EL (cell line): Measurements from ENCODE around the gene PFDN1.
"Not testable (repeated sequence)": the region's sequence is repeated elsewhere in the genome, so short reads cannot be mapped to it uniquely, and the experiment has no call there.

ENCODE experiments used
- DNase-seq: peaks from one replicate; pipeline ENCODE4 v3.0.0-alpha.2; 2016

Gene PFDN1

GRCh38 chr5:140302786-140303639, at the start of gene PFDN1:
Gene PFDN1, minus strand, starts transcription at chr5:140303101. Its CDS starts 28 bp downstream, at chr5:140303073.
- DNase-seq: peak; percentile 97

- peak; percentile 77 for DNase-seq
Measured at GRCh38 chr5:140351609-140352334, 48.9 kb upstream of the PFDN1 start.

DNA sequence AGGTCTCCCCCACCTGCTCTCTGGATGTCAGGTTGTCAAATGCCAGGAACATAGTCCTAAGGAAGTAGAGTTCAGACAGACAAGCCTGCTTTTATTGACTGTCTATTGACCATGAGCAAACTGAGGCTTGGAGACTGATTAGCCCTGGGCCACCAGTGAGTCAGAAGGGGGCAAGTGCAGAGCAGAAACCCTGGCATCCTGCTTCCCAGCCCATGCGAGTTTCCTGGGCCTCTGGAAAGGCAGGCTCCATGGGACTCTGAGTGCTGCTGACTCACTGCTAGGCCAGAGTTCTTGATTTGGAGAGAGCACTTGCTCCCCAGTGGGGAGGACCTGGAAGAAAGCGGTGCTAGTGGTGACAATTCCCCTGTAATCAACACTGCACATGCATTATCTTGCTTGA, 46.3 kb upstream of the PFDN1 start:
- DNase-seq: peak; percentile 68

- no peak for DNase-seq
Measured at GRCh38 chr5:140348104-140348503, 45.2 kb upstream of the PFDN1 start.

DNA sequence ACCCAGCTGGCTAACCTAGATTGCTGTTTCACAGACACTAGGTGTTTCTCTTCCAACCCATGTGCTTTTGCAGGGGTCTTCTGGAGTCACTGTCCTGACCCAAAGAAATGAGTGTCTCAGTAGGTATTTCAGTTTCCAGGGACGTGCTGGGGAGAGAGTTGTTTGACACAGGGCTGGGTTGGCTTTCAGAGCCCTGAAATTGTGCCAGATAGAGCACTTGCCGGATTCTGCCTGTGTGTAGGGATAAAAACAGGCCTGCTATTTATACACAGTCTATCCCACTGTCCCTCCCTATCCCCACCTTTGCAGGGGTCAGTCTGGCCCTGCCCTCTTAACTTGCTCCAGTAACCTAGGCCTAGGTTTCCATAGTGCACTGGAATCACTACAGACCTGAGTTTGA, 44.5 kb upstream of the PFDN1 start:
- no peak for DNase-seq

GRCh38 chr5:140346348-140347221, 43.7 kb upstream of the PFDN1 start, which contains the start of gene HBEGF:
Gene HBEGF, minus strand, starts transcription at chr5:140346603. Its CDS starts 275 bp downstream, at chr5:140346328.
- DNase-seq: peak; percentile 84

DNA sequence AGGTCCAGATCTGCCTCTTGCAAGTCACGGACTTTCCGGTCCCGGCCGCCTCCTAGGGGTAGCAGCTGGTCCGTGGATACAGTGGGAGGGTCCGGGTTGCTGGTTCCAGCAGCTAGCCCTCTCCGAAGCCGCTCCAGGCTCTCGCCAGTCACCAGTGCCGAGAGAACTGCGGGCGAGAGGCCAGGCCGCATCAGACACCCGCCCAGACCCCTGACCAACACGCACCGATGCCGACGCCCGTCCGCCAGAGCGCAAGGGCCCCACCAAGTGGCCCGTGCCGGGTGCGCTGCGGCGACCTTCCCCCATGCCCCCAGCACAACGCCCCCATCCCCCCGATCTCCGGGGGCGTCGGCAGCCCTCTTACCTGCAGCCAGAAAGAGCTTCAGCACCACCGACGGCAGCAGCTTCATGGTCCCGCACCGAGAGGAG, 43.0 kb upstream of the PFDN1 start:
- peak; percentile 71 for DNase-seq

GRCh38 chr5:140344683-140345423, 42.0 kb upstream of the PFDN1 start:
- DNase-seq: peak; percentile 73

GRCh38 chr5:140343849-140344248, 40.9 kb upstream of the PFDN1 start:
- DNase-seq: not testable (repeated sequence)

GRCh38 chr5:140342896-140343295, 40.0 kb upstream of the PFDN1 start:
- DNase-seq: no peak

DNA sequence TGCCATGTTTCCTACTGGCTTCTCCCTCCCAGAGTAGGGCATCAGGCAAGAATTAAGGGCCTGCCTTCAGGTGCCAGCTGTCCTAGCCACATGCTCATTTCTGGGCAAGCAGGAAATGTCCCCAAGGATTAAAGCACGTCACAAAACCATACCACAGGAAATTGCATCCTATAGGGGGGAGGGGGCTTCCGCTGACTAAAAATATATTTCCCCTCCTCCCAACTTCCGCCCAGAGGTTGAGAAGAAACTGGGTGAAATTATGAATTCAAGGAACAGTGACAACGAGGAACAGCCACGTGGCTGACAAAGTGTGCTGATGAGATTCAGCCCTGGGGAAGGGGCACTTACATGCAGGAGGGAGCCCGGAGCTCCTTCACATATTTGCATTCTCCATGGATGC, 39.4 kb upstream of the PFDN1 start:
- no peak for DNase-seq

DNA sequence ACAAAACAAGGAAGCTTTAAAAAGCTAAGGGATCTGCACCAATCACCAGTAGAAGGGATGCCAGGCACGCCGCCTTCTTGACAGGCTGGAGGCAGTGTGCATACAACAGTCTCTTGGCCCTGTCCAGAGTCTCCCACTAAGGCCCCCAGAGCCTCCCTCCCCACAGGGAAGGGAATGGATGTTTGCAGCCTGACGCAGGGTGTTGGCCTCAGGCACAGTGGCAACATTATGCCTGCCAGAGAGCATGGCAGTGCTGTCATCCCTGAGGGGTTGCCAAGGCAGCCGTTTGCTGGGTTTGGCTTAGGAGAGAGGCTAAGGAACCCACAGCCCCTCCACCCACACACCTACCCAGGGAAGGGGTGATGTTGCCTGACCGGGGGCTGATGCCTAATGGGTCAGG, 38.7 kb upstream of the PFDN1 start:
- peak; percentile 56 for DNase-seq

DNA sequence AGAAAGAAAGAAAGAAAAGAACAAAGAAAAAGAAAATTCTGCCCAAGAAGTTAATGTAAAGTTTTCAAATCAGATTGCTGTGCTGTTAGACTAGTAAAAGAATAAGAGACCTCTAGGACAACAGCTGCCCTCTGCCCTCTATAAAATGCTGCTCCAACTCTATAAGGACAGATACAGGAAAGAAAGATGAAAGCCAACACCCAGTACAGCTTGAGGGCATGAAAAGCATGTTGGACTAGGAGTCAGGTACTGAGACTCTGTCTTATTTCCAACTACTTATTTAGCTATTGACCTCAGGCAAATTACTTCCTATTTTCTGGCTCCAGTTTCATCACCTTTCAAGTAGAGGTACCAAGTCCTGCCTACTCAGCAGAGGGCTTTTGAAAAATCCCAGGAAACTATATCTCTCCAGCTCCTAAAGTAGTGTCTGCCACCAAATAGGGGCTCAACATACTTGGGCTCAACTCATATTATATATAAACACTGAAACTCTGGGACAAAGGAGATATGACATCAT, 37.8 kb upstream of the PFDN1 start:
- DNase-seq: no peak

GRCh38 chr5:140339636-140340035, 36.7 kb upstream of the PFDN1 start:
- DNase-seq: no peak

DNA sequence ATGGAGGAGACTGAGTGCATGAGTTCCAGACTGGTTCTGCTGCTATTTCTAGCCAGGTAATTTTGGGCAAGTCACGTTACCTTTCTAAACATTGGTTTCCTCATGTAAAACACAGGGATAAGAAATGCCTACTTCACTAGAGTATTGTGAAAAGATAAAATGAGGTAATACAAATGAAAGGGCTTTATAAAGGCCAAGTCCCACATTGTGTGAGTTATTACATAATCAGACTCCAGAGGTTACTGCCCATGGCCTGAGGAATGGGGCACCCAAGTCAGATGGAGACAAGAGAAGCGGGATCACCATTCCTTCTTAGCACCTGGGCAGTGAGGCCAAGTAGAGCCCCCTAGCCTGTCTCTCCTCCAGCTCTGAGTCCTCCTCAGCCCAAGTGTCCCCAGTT, 36.0 kb upstream of the PFDN1 start:
- no peak for DNase-seq

GRCh38 chr5:140338336-140338735, 35.4 kb upstream of the PFDN1 start:
- no peak for DNase-seq

GRCh38 chr5:140337880-140338279, 35.0 kb upstream of the PFDN1 start:
- DNase-seq: no peak

DNA sequence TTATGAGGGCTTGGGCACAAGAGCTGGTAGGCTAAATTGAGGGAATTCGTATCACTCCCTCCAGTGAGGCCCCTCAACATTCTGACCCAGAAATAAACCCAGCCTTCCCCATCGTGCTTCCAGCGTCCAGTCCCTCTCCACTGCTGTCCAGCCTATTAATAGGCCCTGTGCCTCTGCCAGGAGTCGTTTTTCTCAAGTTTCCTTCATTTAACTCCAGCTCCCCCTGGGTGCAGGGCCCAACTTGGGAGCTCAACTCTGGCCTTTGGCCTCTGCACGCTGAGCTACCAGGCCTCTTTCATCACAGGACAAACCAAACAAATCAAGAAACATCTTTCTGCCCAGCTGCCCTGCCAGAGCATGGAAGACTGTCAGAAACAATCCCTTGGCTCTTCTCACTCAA, 33.5 kb upstream of the PFDN1 start:
- no peak for DNase-seq

DNA sequence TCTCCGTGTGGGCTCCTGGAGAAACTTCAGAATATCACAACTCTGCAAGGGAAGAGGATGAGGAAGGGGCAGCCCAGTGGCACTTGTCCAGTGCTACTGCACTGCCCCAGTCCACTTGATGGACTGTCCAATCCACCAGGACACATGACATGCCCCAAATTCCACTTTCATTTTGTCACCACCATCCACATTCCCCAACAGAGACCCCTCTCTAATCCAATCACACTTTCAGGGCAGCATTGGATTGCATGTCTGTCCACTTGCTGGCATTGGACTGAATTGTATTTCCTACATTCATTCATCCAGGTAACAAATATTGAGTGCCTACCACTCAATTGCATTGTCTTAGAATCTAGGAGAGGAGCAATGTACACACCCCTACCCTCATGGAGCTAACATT, 28.7 kb upstream of the PFDN1 start:
- DNase-seq: no peak

GRCh38 chr5:140329739-140330481, 27.0 kb upstream of the PFDN1 start:
- DNase-seq: no peak

DNA sequence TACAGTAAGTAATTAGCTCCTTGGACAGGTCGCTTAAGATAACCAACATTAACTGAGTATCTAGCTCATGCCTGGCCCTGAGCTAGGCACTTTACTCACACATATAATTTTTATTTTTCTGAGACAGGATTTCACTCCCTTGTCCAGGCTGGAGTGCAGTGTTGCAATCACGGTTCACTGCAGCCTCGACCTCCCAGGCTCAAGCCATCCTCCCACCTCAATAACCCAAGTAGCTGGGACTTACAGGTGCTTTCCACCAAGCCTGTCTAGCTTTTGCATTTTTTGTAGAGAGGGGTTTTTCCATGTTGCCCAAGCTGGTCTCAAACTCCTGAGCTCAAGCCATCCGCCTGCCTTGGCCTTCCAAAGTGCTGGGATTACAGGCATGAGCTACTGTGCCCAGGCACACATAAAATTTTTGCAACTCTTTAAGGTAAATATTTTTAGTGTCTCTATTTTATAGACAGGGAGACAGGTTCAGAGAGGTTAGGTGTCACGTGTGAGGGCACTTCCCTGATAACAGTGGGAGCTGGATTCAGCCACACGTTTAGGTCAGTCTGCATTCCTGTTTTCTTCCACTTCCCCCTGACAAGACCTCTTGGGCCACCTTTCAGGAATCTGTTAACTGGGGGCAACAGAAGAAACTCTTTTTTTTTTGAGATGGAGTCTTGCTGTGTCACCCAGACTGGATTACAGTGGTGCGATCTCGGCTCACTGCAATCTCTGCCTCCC, 25.3 kb upstream of the PFDN1 start:
- no peak for DNase-seq
